ENCODE data around the gene FMO3. TPM values are rescaled to one million over a fixed set of nuclear protein-coding genes. Genes with fewer than 3 reads are reported as not detected.

FMO3 gene
- total RNA-seq, 1 donor, result not detected

GRCh38 chr1:171155484-171155883, 64.8 kb downstream of the FMO3 start:
- no peak for DNase-seq (ENCODE audit: low read depth in 2 of 3, low spot score in 2 of 3)

- no peak for DNase-seq (ENCODE audit: low read depth in 2 of 3, low spot score in 2 of 3)
Observed at GRCh38 chr1:171158096-171158495, 67.4 kb downstream of the FMO3 start.

- no peak for DNase-seq (ENCODE audit: low read depth in 2 of 3, low spot score in 2 of 3)
Observed at GRCh38 chr1:171158551-171158950, 67.8 kb downstream of the FMO3 start.

- DNase-seq (ENCODE audit: low read depth in 2 of 3, low spot score in 2 of 3), result no peak
Observed at GRCh38 chr1:171159148-171159547, 68.4 kb downstream of the FMO3 start.

DNA sequence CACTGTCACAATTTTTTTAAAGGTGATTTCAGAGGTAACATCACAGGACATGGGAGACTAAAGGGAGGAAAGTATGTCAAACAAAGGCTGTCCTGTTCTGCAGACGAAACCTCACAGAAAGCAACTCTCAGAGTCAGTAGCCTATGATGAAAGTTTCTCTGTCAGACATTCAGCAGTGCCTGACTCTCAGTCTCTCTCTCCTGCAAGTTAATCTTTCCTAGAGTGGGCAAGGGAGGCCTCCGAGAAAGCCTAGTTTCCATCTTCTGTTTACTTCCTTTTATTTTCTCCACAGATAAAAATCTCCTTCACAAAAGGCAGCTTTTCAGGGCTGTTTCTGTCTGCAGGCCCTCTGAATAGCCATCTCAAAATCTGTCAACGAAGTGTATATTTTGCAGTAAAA, 69.5 kb downstream of the FMO3 start:
- DNase-seq (ENCODE audit: low read depth in 2 of 3, low spot score in 2 of 3), result no peak

GRCh38 chr1:171160639-171161354, 70.1 kb downstream of the FMO3 start:
- no peak for DNase-seq (ENCODE audit: low read depth in 2 of 3, low spot score in 2 of 3)

- DNase-seq (ENCODE audit: low read depth in 2 of 3, low spot score in 2 of 3), result no peak
Observed at GRCh38 chr1:171161431-171161830, 70.7 kb downstream of the FMO3 start.

DNA sequence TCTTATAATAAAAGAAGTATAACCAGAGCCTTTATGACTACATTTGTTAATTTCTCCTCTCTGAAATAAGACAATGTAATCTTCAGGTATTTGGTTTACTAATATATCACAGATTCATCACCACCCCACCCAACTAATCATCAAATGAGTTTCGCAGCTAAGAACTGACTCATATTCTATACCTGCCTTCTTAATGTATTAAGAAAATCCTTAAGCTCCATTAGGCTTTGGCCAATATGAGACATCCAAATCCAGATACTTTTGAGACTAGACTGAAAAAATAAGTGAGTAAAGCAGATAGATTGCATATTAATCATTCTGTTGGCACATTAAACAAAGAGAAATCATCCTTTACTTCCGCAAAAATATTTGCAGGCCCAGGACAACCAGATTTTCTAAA, 75.7 kb downstream of the FMO3 start:
- DNase-seq (ENCODE audit: low read depth in 2 of 3, low spot score in 2 of 3), result no peak

Small RNA genes within 50 kb of the gene (small RNA-seq; reads per million reads assigned to genes)
- not detected for gene MIR1295A

Other genes starting within 250 kb of the FMO3 start
- not detected for gene MROH9, start 155.4 kb upstream of the FMO3 start, total RNA-seq
- not detected for gene FMO2, start 94.4 kb downstream of the FMO3 start, total RNA-seq
- under 0.01 TPM for gene FMO1, start 157.6 kb downstream of the FMO3 start, total RNA-seq
- 1.9 TPM for gene FMO4, start 223.3 kb downstream of the FMO3 start, total RNA-seq